ENCODE data around the gene COMMD3. TPM values are rescaled to one million over a fixed set of nuclear protein-coding genes. Genes with fewer than 3 reads are reported as not detected.
A peak's percentile ranks its signal among the peaks of the same experiment; 100 is the strongest.

The COMMD3 gene
- total RNA-seq, 2 experiments from 2014 or later = 82.6 to 97.0 TPM

- H3K27me3 Mint-ChIP-seq = peaks cover 32% of the 10 kb centered on the region
- peaks cover 41% of the 10 kb centered on the region for H3K36me3 Mint-ChIP-seq (ENCODE audit: low read depth)
- peaks cover 69% of the 10 kb centered on the region for H3K4me1 Mint-ChIP-seq
- CTCF ChIA-PET = no interaction called here
- H3K9me3 Mint-ChIP-seq = no peaks in the 10 kb centered on the region
- peak overlapping the region; percentile 47 for H3K27ac Mint-ChIP-seq
- peak; percentile 67 for DNase-seq
- H3K4me3 Mint-ChIP-seq = peak overlapping the region; percentile 78
- POLR2A ChIA-PET = interaction anchor here (0.6 to 2.5 kb wide), 4 partner anchors 11 to 318 kb away, joined by 3 to 13 read pairs (median 8); partner anchors contain the start of gene DNAJC1
These were observed 5.2 kb downstream of the COMMD3 start for GRCh38 chr10:22321156-22321923.

GRCh38 chr10:22321924-22322640 lies 5.9 kb downstream of the COMMD3 start:
- Mint-ChIP-seq H3K9me3 (no peaks in the 10 kb centered on the region), H3K36me3 (ENCODE audit: low read depth) (peaks cover 44% of the 10 kb centered on the region), H3K4me3 (peak overlapping the region; percentile 82), H3K4me1 (peaks cover 72% of the 10 kb centered on the region), H3K27ac (peak overlapping the region; percentile 49), H3K27me3 (peaks cover 32% of the 10 kb centered on the region)
- no peak for DNase-seq
- CTCF ChIA-PET = interaction anchor here (0.6 to 1.5 kb wide), 3 partner anchors 18 to 826 kb away, joined by 3 to 6 read pairs (median 3); no protein-coding TSS in a partner anchor
- POLR2A ChIA-PET = interaction anchor here (0.6 to 2.5 kb wide), 7 partner anchors 10 to 319 kb away, joined by 3 to 13 read pairs (median 6); partner anchors contain the start of gene DNAJC1

DNA sequence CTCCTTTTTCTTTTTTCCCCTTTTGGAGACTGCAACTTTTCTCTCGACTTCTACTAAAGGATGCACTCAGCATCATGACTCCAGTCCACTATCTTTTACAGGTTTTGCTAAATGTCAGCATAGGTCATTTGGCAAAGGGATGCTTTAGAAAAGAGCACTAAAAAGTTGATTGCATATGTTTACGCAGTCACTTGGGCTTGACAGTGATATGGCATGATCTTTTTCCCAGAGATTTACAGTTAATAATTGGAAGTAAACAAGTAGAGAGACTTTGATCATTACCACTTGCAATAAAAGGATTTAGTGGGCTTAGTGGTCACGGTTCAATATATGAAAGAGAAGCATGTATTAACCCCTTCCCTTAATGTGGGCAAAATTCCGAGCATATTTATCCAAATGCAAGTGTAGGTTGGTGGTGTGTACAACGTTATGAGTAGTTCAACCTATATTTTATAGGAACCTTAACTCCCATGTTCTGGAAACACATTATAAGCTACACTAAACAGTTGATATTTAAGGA lies 6.5 kb downstream of the COMMD3 start:
- H3K36me3 Mint-ChIP-seq (ENCODE audit: low read depth) = peaks cover 48% of the 10 kb centered on the region
- peak overlapping the region; percentile 49 for H3K27ac Mint-ChIP-seq

DNA sequence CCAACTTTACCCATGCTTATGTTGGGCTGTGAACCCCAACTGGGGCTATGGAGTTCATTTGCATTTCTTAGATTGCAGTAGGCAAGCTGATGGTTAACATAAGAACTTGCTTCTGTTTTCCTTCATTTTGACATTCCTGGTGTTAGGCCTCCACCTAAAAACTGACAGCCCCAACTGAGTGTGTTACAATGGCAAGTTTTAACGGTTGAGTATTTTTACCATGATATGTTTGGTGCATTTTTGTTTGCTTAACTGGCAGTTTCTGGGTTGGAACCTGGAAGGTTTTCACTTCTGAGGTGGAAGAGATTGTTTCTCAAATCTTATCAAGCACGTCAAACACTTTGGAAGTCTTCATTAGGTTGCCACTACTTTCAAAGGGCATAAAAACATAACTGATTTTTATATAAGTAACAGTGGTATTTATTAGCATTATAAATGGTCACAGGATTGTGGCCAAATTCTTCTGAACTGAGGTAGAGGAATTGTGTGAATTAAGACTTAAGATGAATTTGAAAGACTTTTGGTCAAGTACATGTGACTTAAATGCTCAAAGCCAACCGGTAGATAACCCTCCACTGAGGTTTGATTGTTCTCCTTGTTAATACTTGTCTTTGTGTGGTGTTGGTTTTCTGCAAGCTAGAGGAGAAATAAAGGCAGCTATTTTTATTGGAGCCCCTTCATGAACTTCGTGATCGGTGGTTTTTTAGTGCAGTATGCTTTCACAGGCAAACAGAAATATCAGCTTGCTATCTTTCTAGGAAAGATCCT lies 7.5 kb downstream of the COMMD3 start:
- DNase-seq = no peak
- Mint-ChIP-seq H3K9me3 (no peaks in the 10 kb centered on the region), H3K27ac (no peak overlapping the region), H3K4me1 (peaks cover 60% of the 10 kb centered on the region), H3K4me3 (peak overlapping the region; percentile 82), H3K36me3 (ENCODE audit: low read depth) (peaks cover 44% of the 10 kb centered on the region), H3K27me3 (peaks cover 32% of the 10 kb centered on the region)
- CTCF ChIA-PET = interaction anchor here (0.7 to 1.5 kb wide), 3 partner anchors 16 to 828 kb away, joined by 3 to 6 read pairs (median 4); no protein-coding TSS in a partner anchor
- POLR2A ChIA-PET = interaction anchor here (1.2 to 2.5 kb wide), 9 partner anchors 7 to 114 kb away, joined by 4 to 20 read pairs (median 6); partner anchors contain the start of gene COMMD3

More for the DNA sequence above, 6.5 kb downstream of the COMMD3 start:
- CTCF ChIA-PET = interaction anchor here (0.6 to 1.5 kb wide), 3 partner anchors 18 to 827 kb away, joined by 3 to 6 read pairs (median 3); no protein-coding TSS in a partner anchor
- Mint-ChIP-seq H3K27me3 (peaks cover 32% of the 10 kb centered on the region), H3K9me3 (no peaks in the 10 kb centered on the region), H3K4me3 (peak overlapping the region; percentile 82), H3K4me1 (peaks cover 67% of the 10 kb centered on the region)
- POLR2A ChIA-PET = interaction anchor here (1.5 to 2.5 kb wide), 6 partner anchors 10 to 319 kb away, joined by 6 to 13 read pairs (median 6); partner anchors contain the start of gene DNAJC1
- no peak for DNase-seq

- DNase-seq = no peak
- peaks cover 43% of the 10 kb centered on the region for H3K36me3 Mint-ChIP-seq (ENCODE audit: low read depth)
- POLR2A ChIA-PET = interaction anchor here (1.2 to 2.1 kb wide), 5 partner anchors 8 to 287 kb away, joined by 3 to 20 read pairs (median 4); partner anchors contain the start of gene COMMD3
- CTCF ChIA-PET = interaction anchor here (0.7 to 2.9 kb wide), 3 partner anchors 15 to 665 kb away, joined by 4 to 13 read pairs (median 4); no protein-coding TSS in a partner anchor
- peaks cover 54% of the 10 kb centered on the region for H3K4me1 Mint-ChIP-seq
- peaks cover 32% of the 10 kb centered on the region for H3K27me3 Mint-ChIP-seq
- H3K27ac Mint-ChIP-seq = peak overlapping the region; percentile 10
- H3K9me3 Mint-ChIP-seq = no peaks in the 10 kb centered on the region
- peak overlapping the region; percentile 82 for H3K4me3 Mint-ChIP-seq
These were observed 8.2 kb downstream of the COMMD3 start for GRCh38 chr10:22324413-22324812.

GRCh38 chr10:22324893-22325271 lies 8.7 kb downstream of the COMMD3 start:
- peaks cover 50% of the 10 kb centered on the region for H3K4me1 Mint-ChIP-seq
- H3K27me3 Mint-ChIP-seq = peaks cover 32% of the 10 kb centered on the region
- POLR2A ChIA-PET = interaction anchor here (1.2 to 2.1 kb wide), 5 partner anchors 8 to 287 kb away, joined by 3 to 20 read pairs (median 4); partner anchors contain the start of gene COMMD3
- no peak for DNase-seq
- CTCF ChIA-PET = interaction anchor here (1.0 to 2.9 kb wide), 3 partner anchors 15 to 664 kb away, joined by 3 to 13 read pairs (median 4); no protein-coding TSS in a partner anchor
- H3K36me3 Mint-ChIP-seq (ENCODE audit: low read depth) = peaks cover 44% of the 10 kb centered on the region
- peak overlapping the region; percentile 82 for H3K4me3 Mint-ChIP-seq
- H3K9me3 Mint-ChIP-seq = no peaks in the 10 kb centered on the region
- H3K27ac Mint-ChIP-seq = peak overlapping the region; percentile 56

- POLR2A ChIA-PET = interaction anchor here (1.2 to 2.1 kb wide), 6 partner anchors 8 to 286 kb away, joined by 3 to 20 read pairs (median 8); partner anchors contain the start of gene COMMD3
- Mint-ChIP-seq H3K9me3 (no peaks in the 10 kb centered on the region), H3K4me3 (peak overlapping the region; percentile 82), H3K27me3 (peaks cover 32% of the 10 kb centered on the region), H3K4me1 (peaks cover 46% of the 10 kb centered on the region), H3K27ac (peak overlapping the region; percentile 67), H3K36me3 (ENCODE audit: low read depth) (peaks cover 40% of the 10 kb centered on the region)
- DNase-seq = peak; percentile 77
- CTCF ChIA-PET = interaction anchor here (1.0 to 2.9 kb wide), 4 partner anchors 9 to 663 kb away, joined by 3 to 13 read pairs (median 4); partner anchors contain the start of gene COMMD3
These were observed 9.3 kb downstream of the COMMD3 start for GRCh38 chr10:22325272-22326144.

DNA sequence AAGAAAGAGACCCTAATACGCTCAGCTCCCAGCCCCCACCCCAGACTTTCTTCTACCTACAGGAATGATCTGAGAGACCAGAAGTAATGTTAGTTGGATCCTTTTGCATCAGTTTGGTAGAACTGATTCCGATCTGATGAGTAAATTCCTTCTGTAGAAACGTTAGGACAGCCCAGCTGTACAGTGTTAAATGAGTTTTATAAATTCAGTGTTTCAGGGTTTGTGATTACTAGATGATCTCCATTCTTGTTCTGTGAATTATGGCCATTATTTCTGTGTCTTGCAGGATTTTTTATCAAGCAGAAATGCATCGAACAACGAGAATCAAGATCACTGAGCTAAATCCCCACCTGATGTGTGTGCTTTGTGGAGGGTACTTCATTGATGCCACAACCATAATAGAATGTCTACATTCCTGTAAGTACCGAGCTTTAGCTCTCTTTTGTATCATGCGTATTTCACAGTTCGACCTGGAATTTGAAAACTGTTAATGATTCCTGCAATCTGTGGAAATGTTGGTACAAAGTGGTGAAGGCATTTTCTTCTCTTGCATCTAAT lies 10.0 kb downstream of the COMMD3 start:
- ChIA-PET CTCF (interaction anchor here (1.7 to 2.9 kb wide), 2 partner anchors 10 to 13 kb away, joined by 4 to 13 read pairs; partner anchors contain the start of gene COMMD3), POLR2A (interaction anchor here (1.2 to 1.9 kb wide), 3 partner anchors 9 to 111 kb away, joined by 3 to 19 read pairs (median 9); partner anchors contain the start of gene COMMD3)
- peaks cover 32% of the 10 kb centered on the region for H3K27me3 Mint-ChIP-seq
- peak overlapping the region; percentile 80 for H3K4me3 Mint-ChIP-seq
- H3K36me3 Mint-ChIP-seq (ENCODE audit: low read depth) = peaks cover 44% of the 10 kb centered on the region
- peak overlapping the region; percentile 67 for H3K27ac Mint-ChIP-seq
- no peak for DNase-seq
- H3K9me3 Mint-ChIP-seq = no peaks in the 10 kb centered on the region
- peaks cover 46% of the 10 kb centered on the region for H3K4me1 Mint-ChIP-seq

- no peak overlapping the region for H3K27ac Mint-ChIP-seq
- ChIA-PET POLR2A (no interaction called here), CTCF (no interaction called here)
- no peak for DNase-seq
- H3K36me3 Mint-ChIP-seq (ENCODE audit: low read depth) = peaks cover 53% of the 10 kb centered on the region
- peaks cover 12% of the 10 kb centered on the region for H3K27me3 Mint-ChIP-seq
- H3K4me3 Mint-ChIP-seq = no peak overlapping the region
- peaks cover 3% of the 10 kb centered on the region for H3K9me3 Mint-ChIP-seq
- peaks cover 47% of the 10 kb centered on the region for H3K4me1 Mint-ChIP-seq
These were observed 13.0 kb downstream of the COMMD3 start for GRCh38 chr10:22329150-22329549.

GRCh38 chr10:22332116-22332692 lies 16.0 kb downstream of the COMMD3 start:
- Mint-ChIP-seq H3K27ac (peak overlapping the region; percentile 84), H3K27me3 (peaks cover 14% of the 10 kb centered on the region), H3K36me3 (ENCODE audit: low read depth) (peaks cover 41% of the 10 kb centered on the region), H3K4me3 (peak overlapping the region; percentile 71), H3K9me3 (peaks cover 3% of the 10 kb centered on the region), H3K4me1 (peaks cover 41% of the 10 kb centered on the region)
- CTCF ChIA-PET = interaction anchor here (1.0 kb wide), 1 partner anchor 13 kb away, joined by 3 read pairs; no protein-coding TSS in a partner anchor
- DNase-seq = no peak
- POLR2A ChIA-PET = interaction anchor here (0.7 to 2.1 kb wide), 11 partner anchors 8 to 350 kb away, joined by 3 to 13 read pairs (median 4); partner anchors contain the start of genes BMI1 and COMMD3

Data from activated CD4-positive, alpha-beta memory T cell treated with anti-CD3 and anti-CD28 coated beads, Interleukin-2, amount 10 ng/mL, durations not matched to agents 7 days and 5 days (primary cell).